Gastroesophageal sphincter (tissue), 3 donors: ENCODE results near the gene TMEM272.

Experiments
- EP300 ChIP-seq: sonication (generic); formaldehyde crosslinking; IDR thresholded peaks from one replicate; pipeline ENCODE4 v1.6.1; 2017; ENCODE audit warnings: antibody characterized with exemption, mild to moderate bottlenecking
- POLR2AphosphoS5 ChIP-seq: sonication (generic); formaldehyde crosslinking; IDR thresholded peaks from one replicate; pipeline ENCODE4 v1.6.1; 2017; ENCODE audit warnings: antibody characterized with exemption
- TF ChIP-seq, protein P1 (sequence below), 4 experiments: fragments of 200-600 bp in 2 of 4; fragments of 450-650 bp in 2 of 4; sonication (generic) in 1 of 4; IDR thresholded peaks; one replicate each; pipeline ENCODE4 v1.5.1; 2017 to 2019; ENCODE audit warnings: antibody characterized with exemption in 4 of 4, mild to moderate bottlenecking in 2 of 4, moderate library complexity in 2 of 4

DNA sequence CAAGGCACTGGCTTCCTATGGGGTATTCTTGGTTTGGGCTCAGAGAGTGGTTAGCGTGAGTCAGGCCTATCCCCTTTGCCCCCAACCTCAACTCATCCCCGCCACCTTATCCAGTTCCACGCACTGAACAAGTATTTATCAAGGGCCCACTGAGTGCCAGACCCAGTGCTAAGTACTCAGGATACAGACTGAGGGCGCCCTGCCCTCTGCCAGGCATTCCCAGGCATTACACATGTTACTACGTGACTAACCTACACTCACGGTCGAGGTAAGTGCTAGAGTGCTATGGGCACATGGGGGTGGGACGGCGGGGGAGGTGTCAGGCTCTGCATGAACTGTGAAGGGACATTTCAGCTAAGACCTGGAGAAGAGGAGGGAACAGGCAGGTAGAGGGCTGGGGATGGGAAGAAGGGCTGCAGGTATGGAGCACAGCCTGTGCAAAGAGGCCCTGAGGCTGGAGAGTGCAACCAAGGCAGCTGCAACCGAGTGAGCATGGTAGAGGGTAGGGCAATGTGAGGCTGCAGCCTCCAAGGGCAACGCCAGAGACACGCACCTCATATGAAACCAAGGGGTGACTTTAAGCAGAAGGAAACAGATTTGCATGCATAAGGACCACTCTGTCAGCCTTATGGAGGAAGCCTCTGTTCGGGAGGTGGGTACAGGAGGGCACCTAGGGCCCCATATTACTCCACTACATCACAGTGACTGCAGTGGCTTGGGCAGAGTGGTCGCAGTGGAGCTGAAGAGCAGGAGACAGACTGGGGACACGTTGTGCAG lies 63.5 kb downstream of the TMEM272 start:
- TF ChIP-seq, protein P1, sequence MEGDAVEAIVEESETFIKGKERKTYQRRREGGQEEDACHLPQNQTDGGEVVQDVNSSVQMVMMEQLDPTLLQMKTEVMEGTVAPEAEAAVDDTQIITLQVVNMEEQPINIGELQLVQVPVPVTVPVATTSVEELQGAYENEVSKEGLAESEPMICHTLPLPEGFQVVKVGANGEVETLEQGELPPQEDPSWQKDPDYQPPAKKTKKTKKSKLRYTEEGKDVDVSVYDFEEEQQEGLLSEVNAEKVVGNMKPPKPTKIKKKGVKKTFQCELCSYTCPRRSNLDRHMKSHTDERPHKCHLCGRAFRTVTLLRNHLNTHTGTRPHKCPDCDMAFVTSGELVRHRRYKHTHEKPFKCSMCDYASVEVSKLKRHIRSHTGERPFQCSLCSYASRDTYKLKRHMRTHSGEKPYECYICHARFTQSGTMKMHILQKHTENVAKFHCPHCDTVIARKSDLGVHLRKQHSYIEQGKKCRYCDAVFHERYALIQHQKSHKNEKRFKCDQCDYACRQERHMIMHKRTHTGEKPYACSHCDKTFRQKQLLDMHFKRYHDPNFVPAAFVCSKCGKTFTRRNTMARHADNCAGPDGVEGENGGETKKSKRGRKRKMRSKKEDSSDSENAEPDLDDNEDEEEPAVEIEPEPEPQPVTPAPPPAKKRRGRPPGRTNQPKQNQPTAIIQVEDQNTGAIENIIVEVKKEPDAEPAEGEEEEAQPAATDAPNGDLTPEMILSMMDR (IDR thresholded peaks at IDR 0.05): no peak
- no peak for TF ChIP-seq POLR2AphosphoS5
- TF ChIP-seq EP300: no peak
